Activated T-helper 1 cell treated with anti-CD3 and anti-CD28 coated beads, Interleukin-12 subunit alpha, Interleukin-12 subunit beta, Interleukin-2, Interleukin-4 antibody, amounts not matched to agents 30 ng/mL and 10 ng/mL and 1 ng/mL, durations not matched to agents 14 hours and 24 hours and 36 hours (primary cell): Measurements from ENCODE around the gene COMMD4. TPM values are rescaled to one million over a fixed set of nuclear protein-coding genes. Genes with fewer than 3 reads are reported as not detected.
"Not testable (repeated sequence)": the region's sequence is repeated elsewhere in the genome, so short reads cannot be mapped to it uniquely, and the experiment has no call there.

ENCODE experiments used
- DNase-seq: peaks from one replicate; pipeline ENCODE4 v3.0.0; 2021; ENCODE audit warnings: low spot score
- H3K27ac Mint-ChIP-seq: one replicate; pipeline ENCODE4 v1.8.0; 2021; ENCODE audit warnings: mild to moderate bottlenecking, mixed read lengths
- H3K27me3 Mint-ChIP-seq: one replicate; pipeline ENCODE4 v1.8.0; 2022; ENCODE audit warnings: mild to moderate bottlenecking, moderate library complexity, mixed read lengths; ENCODE audit not compliant: insufficient read depth
- H3K36me3 Mint-ChIP-seq: one replicate; pipeline ENCODE4 v1.8.0; 2021; ENCODE audit warnings: low read depth, mixed read lengths
- H3K4me1 Mint-ChIP-seq: one replicate; pipeline ENCODE4 v1.8.0; 2021; ENCODE audit warnings: low read depth, mixed read lengths
- H3K4me3 Mint-ChIP-seq: one replicate; pipeline ENCODE4 v1.8.0; 2021; ENCODE audit warnings: mild to moderate bottlenecking, moderate library complexity, mixed read lengths
- H3K9me3 Mint-ChIP-seq: one replicate; pipeline ENCODE4 v1.8.0; 2021; ENCODE audit warnings: mixed read lengths
- intact Hi-C: fragments of 100-400 bp; cut with micrococcal nuclease; formaldehyde crosslinking; loops from one replicate; pipeline ENCODE4 v1.15.1; 2024
- total RNA-seq: library from RNA; stranded (reverse); gene quantifications from 2 replicates; pipeline ENCODE4 v1.2.3, GENCODE V29; 2022

Gene COMMD4
- total RNA-seq, 1 donor from 2014 or later, result 79.8 TPM

DNA sequence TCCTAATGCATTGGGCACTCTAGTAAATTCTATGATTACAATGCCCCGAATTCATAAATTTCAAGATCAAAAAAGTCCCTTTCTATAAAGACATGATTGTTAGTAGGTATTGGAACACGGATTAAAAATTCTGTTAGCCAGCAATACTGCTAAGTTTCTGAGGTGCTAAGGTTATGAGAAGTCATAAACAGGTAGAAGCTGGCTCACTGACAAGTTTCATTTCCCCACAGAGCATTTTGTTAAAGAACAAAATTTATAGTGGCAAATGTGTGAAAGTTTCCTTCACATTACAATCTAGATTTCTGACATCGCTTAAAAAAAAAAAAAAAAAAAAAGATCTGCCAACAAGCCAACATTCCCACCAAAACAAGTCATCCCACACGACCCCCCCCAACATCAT lies 44.9 kb downstream of the COMMD4 start:
- Mint-ChIP-seq H3K9me3 (no peaks in the 10 kb centered on the region), H3K36me3 (peaks cover 52% of the 10 kb centered on the region), H3K4me1 (peaks cover 3% of the 10 kb centered on the region), H3K27ac (peak overlapping the region; percentile 8), H3K27me3 (no peaks in the 10 kb centered on the region), H3K4me3 (no peak overlapping the region)
- intact Hi-C loops, result no loop called here
- no peak for DNase-seq

DNA sequence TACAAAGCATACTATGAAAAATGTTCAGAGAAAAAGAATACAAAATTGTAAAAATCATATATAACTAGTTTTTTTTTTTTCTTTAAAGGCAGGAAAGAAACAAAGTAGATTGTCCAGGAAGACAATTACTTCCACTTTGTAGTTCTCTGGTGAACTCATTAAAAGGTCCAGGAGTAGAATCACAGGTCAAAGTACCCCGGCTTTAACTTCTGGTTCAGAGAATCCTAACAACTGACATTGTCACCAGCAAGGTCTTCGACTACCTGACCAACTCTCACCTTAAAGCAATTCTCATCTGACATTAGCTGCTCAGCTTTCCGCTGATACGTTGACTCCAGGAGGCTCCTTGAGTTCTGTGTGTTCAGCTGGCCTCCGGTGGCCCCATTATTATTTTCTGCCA lies 48.1 kb downstream of the COMMD4 start:
- Mint-ChIP-seq H3K4me1 (peaks cover 18% of the 10 kb centered on the region), H3K36me3 (peaks cover 52% of the 10 kb centered on the region)
- intact Hi-C loops, H3K27ac Mint-ChIP-seq, H3K4me3 Mint-ChIP-seq, H3K9me3 Mint-ChIP-seq, H3K27me3 Mint-ChIP-seq, DNase-seq: not testable (repeated sequence)

Other genes with a start within 250 kb of the COMMD4 start
- 46.1 and 49.5 TPM in 2 replicates for gene C15orf39, start 134.2 kb upstream of the COMMD4 start, total RNA-seq
- not detected in 2 replicates for gene GOLGA6C, start 77.7 kb upstream of the COMMD4 start, total RNA-seq
- not detected in 2 replicates for gene GOLGA6D, start 53.2 kb upstream of the COMMD4 start, total RNA-seq
- 4.7 and 5.3 TPM in 2 replicates for gene NEIL1, start 11.0 kb downstream of the COMMD4 start, total RNA-seq
- 250 and 254 TPM in 2 replicates for gene MAN2C1, start 32.5 kb downstream of the COMMD4 start, total RNA-seq
- 97.5 and 106 TPM in 2 replicates for gene SIN3A, start 115.6 kb downstream of the COMMD4 start, total RNA-seq
- 28.0 and 31.7 TPM in 2 replicates for gene PTPN9, start 243.3 kb downstream of the COMMD4 start, total RNA-seq